Effector CD4-positive, alpha-beta T cell (primary cell): ENCODE measurements around the gene ADAMTS3.
"Not testable (repeated sequence)": the region's sequence is repeated elsewhere in the genome, so short reads cannot be mapped to it uniquely, and the experiment has no call there.

Experiments
- DNase-seq: peaks from one replicate; pipeline ENCODE4 v3.0.0-alpha.2; 2020

Gene ADAMTS3

GRCh38 chr4:72467633-72468032 lies 101.4 kb downstream of the ADAMTS3 start:
- DNase-seq, result no peak

- no peak for DNase-seq
Observed at GRCh38 chr4:72463724-72464123, 105.3 kb downstream of the ADAMTS3 start.

DNA sequence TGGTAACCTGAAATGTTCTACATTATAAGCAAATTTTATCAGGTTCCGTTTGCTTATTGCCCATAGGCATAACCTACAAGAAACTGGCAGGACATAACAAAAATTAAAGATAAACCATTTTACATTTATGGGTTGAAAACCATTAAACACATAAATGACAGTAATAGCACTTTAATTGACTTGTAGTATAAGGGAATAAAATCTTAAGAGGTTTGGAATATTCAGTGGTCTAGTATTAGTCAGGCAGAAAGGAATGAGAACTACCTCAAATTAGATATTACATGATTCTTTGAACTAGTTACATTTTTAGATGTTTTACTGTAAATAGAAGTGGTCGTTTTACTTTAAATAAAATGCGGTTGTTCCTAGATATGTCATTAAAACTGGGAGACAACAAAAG lies 111.9 kb downstream of the ADAMTS3 start:
- DNase-seq, result no peak

GRCh38 chr4:72451349-72451748 lies 117.7 kb downstream of the ADAMTS3 start:
- DNase-seq, result no peak

- DNase-seq, result no peak
Observed at GRCh38 chr4:72449705-72450104, 119.3 kb downstream of the ADAMTS3 start.

DNA sequence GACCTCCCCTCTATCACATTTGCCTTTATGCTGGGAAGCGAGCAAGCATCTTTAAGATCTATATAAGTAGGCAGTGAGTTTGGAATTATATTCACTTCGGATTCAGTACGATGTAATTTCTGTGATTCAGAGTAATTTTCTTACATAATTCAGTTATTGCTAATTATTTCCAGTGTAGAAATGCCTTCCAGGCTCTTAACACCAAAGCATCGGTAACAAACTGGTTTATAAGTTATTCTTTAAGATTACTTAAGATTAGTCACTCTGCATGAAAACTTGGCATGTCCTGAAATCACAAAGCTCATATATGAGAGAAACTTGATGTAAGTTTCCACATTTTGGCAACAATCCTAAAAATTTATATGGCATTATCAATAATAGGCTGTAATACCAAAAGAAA lies 120.8 kb downstream of the ADAMTS3 start:
- DNase-seq, result no peak

DNA sequence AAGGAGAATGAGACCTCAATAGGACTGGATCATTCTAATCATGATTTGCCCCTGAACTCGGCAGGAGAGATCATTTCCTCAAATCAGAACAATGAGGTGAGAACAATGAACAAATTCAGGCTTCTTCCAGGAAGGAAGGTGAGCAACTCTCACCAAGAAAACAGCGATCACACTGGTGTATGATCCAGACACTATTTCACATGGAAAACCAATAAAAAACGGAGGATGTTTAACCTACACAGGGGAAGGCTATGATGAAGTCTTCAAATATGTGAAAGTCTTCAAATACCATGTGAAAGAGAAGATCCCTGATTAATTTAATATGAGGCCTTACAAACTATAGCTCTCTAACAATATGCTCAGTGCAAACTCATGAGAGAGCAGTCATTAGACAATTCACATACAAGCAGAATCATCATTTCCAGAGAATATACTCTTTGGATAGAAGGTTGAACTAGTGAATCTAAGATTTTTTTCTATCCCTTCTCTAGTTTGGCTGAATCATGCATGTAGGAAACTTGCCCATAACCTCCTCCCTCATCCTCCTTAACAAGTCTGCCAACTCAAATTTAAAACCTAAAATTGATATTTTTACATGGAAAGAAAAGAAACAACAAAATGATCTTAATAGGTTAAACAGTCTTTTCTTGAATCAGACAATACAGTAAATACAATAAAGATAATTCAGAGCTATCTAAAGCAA lies 122.5 kb downstream of the ADAMTS3 start:
- DNase-seq, result no peak

- no peak for DNase-seq
Observed at GRCh38 chr4:72444092-72444491, 124.9 kb downstream of the ADAMTS3 start.

DNA sequence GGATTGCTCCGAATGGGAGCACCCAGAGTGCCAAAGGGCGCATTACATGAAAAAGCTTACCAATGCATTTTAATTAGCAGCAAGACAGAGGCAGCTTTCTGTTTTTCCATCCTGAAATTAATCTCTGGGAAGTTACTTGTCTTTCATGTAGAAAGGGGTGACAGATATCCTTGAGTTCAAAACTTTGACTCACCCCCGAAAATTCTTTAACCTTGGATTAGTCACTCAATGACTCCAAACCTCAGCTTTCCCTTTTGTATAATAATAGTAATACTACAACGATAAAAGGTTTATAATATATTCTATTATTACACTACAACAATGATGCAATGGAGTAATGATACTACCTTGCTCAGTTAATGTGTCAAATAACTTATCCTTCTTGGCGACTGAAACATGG lies 126.3 kb downstream of the ADAMTS3 start:
- DNase-seq, result no peak

DNA sequence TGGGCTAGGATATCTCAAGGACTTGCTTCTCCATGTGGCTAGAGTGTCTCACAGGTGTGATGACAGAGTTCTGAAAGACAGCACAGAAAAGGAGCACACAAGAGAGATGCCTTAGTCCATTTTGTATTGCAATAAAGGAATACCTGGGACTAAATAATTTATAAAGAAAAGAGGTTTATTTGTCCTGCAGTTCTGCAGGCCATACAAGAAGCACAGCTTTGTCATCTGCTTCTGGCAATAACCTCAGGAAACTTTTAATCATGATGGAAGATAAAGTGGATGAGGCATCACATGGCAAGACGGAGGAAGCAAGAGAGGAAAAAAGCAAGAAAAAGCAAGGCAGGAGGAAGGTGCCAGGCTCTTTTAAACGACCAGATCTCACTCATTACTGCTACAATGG lies 126.9 kb downstream of the ADAMTS3 start:
- no peak for DNase-seq

DNA sequence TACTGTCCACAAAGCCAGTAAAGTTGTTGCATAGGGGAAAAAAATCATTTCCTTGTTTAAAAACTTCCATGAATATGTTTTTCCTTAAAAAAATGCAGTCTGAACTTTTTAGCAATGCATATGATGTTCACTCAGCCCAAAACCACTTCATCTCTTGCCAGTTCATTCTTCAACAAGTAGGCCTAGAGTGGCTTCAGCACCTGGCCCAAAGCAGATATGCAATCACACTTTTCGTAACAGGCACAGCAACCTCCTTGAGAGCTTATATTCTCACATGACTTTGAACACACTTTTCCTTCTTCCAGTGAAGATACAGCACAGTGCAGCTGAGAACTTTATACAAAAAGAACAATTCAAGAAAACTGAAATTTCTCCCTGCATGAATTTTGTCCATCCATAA lies 128.6 kb downstream of the ADAMTS3 start:
- no peak for DNase-seq

GRCh38 chr4:72432975-72433374 lies 136.0 kb downstream of the ADAMTS3 start:
- DNase-seq, result no peak

- no peak for DNase-seq
Observed at GRCh38 chr4:72432282-72432681, 136.7 kb downstream of the ADAMTS3 start.

- DNase-seq, result no peak
Observed at GRCh38 chr4:72430988-72431387, 138.0 kb downstream of the ADAMTS3 start.

DNA sequence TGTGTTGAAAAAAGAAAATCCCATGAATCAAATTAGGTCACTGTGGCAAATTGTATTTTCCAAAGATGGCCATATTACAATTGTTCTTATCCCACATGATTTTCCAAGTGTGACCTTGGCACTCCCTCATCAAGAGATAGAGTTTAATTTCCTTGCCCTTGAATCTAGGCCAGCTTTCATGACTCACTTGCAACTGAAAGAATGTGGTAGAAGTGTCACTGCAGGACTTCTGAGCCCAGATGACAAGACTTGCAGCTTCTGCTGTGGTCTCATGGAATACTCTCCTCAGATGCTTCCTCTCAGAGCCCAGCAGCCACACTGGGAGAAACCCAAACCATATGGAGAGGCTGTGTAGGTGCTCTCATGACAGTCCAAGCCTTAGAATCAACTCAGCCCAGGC lies 139.0 kb downstream of the ADAMTS3 start:
- no peak for DNase-seq

GRCh38 chr4:72429397-72429889 lies 139.6 kb downstream of the ADAMTS3 start:
- DNase-seq, result no peak

DNA sequence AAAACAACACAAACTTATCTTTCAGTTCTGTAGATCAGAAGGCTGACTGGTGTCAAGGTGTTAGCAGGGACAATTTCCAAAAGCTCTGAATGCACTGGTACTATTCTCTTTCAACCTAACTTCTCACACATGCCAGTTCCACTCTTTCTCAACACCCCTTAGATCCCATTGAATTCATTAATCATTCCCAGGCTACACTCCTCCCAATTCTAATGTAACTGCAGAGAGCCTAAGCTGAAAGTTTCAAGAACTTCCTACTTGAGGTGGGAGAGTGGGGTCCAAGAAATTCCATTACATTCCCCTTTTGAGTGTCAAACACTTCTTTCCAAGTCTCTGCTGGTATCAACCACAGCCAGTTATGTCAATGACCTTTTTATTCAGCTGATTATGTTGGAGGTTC lies 142.0 kb downstream of the ADAMTS3 start:
- no peak for DNase-seq

GRCh38 chr4:72425908-72426307 lies 143.1 kb downstream of the ADAMTS3 start:
- DNase-seq, result not testable (repeated sequence)

DNA sequence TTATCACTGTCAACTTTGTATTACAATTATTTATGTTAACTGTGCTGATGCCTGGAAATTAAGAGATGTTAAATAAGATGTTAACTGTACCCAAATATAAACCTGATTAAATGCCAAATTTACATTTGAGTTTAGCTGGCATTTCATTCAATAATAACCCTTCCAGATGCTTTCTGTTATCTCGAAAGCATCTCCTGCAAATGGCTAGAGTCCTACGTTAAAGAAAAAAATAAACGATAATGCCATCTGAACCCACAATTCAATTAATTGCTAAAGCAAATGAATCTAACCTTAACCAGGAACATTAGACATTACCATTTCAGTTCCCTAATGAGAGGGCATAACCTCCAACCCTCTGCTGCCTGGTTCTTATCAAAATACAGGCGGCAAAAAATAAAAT lies 145.0 kb downstream of the ADAMTS3 start:
- DNase-seq, result no peak

- no peak for DNase-seq
Observed at GRCh38 chr4:72422416-72422815, 146.6 kb downstream of the ADAMTS3 start.

GRCh38 chr4:72418458-72418857 lies 150.6 kb downstream of the ADAMTS3 start:
- no peak for DNase-seq

GRCh38 chr4:72410158-72410557 lies 158.9 kb downstream of the ADAMTS3 start:
- no peak for DNase-seq

GRCh38 chr4:72408568-72408967 lies 160.5 kb downstream of the ADAMTS3 start:
- DNase-seq, result no peak

DNA sequence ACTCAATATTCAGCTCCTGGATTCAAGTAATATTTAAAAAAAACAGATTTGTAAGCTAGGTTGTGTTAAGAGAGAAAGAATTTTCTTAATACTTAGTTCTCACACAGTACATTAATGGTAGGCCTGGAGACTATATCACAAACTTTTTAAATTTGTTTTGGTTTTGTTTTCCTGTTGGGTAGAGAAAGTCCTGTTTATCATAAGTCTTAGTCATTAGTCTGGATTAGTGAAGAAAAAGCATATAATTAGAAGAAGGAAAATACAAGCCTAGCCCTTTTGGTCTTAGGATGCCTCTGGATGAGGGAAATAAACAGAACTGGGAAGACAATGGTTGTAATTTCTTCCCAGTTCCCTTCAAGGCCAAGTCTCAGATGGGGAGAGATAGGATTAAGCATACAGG lies 163.6 kb downstream of the ADAMTS3 start:
- DNase-seq, result no peak

DNA sequence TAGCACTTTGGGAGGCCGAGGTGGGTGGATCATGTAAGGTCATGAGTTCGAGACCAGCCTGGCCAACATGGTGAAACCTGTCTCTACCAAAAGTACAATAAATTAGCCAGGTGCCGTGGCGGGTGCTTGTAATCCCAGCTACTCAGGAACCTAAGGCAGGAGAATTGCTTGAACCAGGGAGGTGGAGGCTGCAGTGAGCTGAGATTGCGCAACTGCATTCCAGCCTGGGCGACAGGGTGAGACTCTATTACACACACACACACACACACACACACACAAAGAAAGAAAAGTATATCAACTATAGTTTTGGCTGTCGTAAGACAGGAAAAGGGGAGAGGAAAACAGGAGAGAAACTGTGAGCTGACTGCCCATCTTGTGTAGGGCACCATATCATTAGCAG lies 171.7 kb downstream of the ADAMTS3 start:
- DNase-seq, result no peak
